HFF-Myc (cell line): ENCODE data around the gene NFKBIE.
"Not testable (repeated sequence)": the region's sequence is repeated elsewhere in the genome, so short reads cannot be mapped to it uniquely, and the experiment has no call there.

Experiments
- DNase-seq: peaks from one replicate; pipeline ENCODE4 v3.0.0-alpha.2; 2011; ENCODE audit warnings: low read depth; ENCODE audit errors: extremely low read depth
- H3K4me3 ChIP-seq: replicated peaks from 2 replicates; pipeline ENCODE4 v1.5.1; 2011; ENCODE audit warnings: low read depth, mild to moderate bottlenecking, control low read depth, low read length
- CTCF ChIP-seq: IDR thresholded peaks from 2 replicates; pipeline ENCODE4 v1.5.1; 2012; ENCODE audit warnings: mild to moderate bottlenecking, low read depth, low read length, control low read depth; ENCODE audit errors: missing control alignments

The NFKBIE gene

GRCh38 chr6:44265007-44265721, at the start of gene NFKBIE:
Gene NFKBIE, minus strand, starts transcription at chr6:44265551. Its CDS starts 205 bp downstream, at chr6:44265346.
- H3K4me3 ChIP-seq: peak within 1 kb of the TSS; percentile 77
- no peak for TF ChIP-seq CTCF
- DNase-seq: no peak

- DNase-seq, H3K4me3 ChIP-seq: not testable (repeated sequence)
Measured at GRCh38 chr6:44314657-44315056, 49.3 kb upstream of the NFKBIE start.

GRCh38 chr6:44312901-44313788, 47.8 kb upstream of the NFKBIE start, which contains the start of gene AARS2:
Gene AARS2, minus strand, starts transcription at chr6:44313347. Its CDS starts 24 bp downstream, at chr6:44313323.
- peak within 1 kb of the TSS; percentile 79 for H3K4me3 ChIP-seq
- peak; percentile 65 for DNase-seq
- TF ChIP-seq CTCF: peak; percentile 98

- no peak for TF ChIP-seq CTCF
- peak overlapping the region; percentile 79 for H3K4me3 ChIP-seq
- no peak for DNase-seq
Measured at GRCh38 chr6:44311767-44312166, 46.4 kb upstream of the NFKBIE start.

GRCh38 chr6:44311304-44311703, 46.0 kb upstream of the NFKBIE start:
- TF ChIP-seq CTCF: no peak
- DNase-seq: no peak
- no peak overlapping the region for H3K4me3 ChIP-seq

- no peak overlapping the region for H3K4me3 ChIP-seq
- no peak for TF ChIP-seq CTCF
- DNase-seq: no peak
Measured at GRCh38 chr6:44310241-44310640, 44.9 kb upstream of the NFKBIE start.

- DNase-seq: no peak
- H3K4me3 ChIP-seq: no peak overlapping the region
- TF ChIP-seq CTCF: no peak
Measured at GRCh38 chr6:44309631-44310030, 44.3 kb upstream of the NFKBIE start.
